Measurements from ENCODE around the gene DLL4. TPM values are rescaled to one million over a fixed set of nuclear protein-coding genes. Genes with fewer than 3 reads are reported as not detected.

Gene DLL4
- total RNA-seq = 11.5 TPM
- long read RNA-seq, transcript DLL4-204 (11 exons, 3,433 nt) = major isoform, 6 of 18 reads
- long read RNA-seq, partial matches to known transcripts = 9 of 18 reads
- long read RNA-seq, other reads (novel, unspliced or antisense) = 3 of 18 reads

GRCh38 chr15:40928821-40929659 is at the start of gene DLL4:
DLL4 (plus strand) TSS chr15:40929340; CDS start chr15:40929669, 329 bp downstream.
- intact Hi-C loops (cut with DNase I) = loop anchor here (1.0 to 2.0 kb wide), 2 partner anchors 11 to 22 kb away; no protein-coding TSS in a partner anchor
- DNase-seq (ENCODE audit: low spot score) = peak; percentile 84

GRCh38 chr15:40879609-40880008 is 49.5 kb upstream of the DLL4 start:
- intact Hi-C loops (cut with DNase I) = no loop called here
- DNase-seq (ENCODE audit: low spot score) = no peak

GRCh38 chr15:40881351-40881750 is 47.8 kb upstream of the DLL4 start:
- DNase-seq (ENCODE audit: low spot score) = no peak
- intact Hi-C loops (cut with DNase I) = no loop called here

- DNase-seq (ENCODE audit: low spot score) = no peak
- intact Hi-C loops (cut with DNase I) = no loop called here
Observed at GRCh38 chr15:40886586-40886985, 42.6 kb upstream of the DLL4 start.

GRCh38 chr15:40889112-40889511 is 40.0 kb upstream of the DLL4 start:
- intact Hi-C loops (cut with DNase I) = no loop called here
- no peak for DNase-seq (ENCODE audit: low spot score)

GRCh38 chr15:40891138-40891537 is 38.0 kb upstream of the DLL4 start:
- DNase-seq (ENCODE audit: low spot score) = no peak
- intact Hi-C loops (cut with DNase I) = loop anchor here (1.0 to 10.0 kb wide), 4 partner anchors 33 to 299 kb away; partner anchors contain the start of genes KNL1 and RMDN3

GRCh38 chr15:40891810-40892446 is 37.2 kb upstream of the DLL4 start:
- intact Hi-C loops (cut with DNase I) = loop anchor here (1.0 to 10.0 kb wide), 5 partner anchors 34 to 300 kb away; partner anchors contain the start of genes KNL1 and RMDN3
- DNase-seq (ENCODE audit: low spot score) = no peak

- intact Hi-C loops (cut with DNase I) = loop anchor here (2.0 to 10.0 kb wide), 4 partner anchors 138 to 300 kb away; partner anchors contain the start of genes KNL1 and RMDN3
- DNase-seq (ENCODE audit: low spot score) = no peak
Observed at GRCh38 chr15:40892447-40893012, 36.6 kb upstream of the DLL4 start.

- no peak for DNase-seq (ENCODE audit: low spot score)
Observed at GRCh38 chr15:40893019-40893670, 36.0 kb upstream of the DLL4 start.

GRCh38 chr15:40893733-40894680 is 35.1 kb upstream of the DLL4 start, which contains the start of gene VPS18:
VPS18 (plus strand) TSS chr15:40894450; CDS start chr15:40894769, 319 bp downstream.
- intact Hi-C loops (cut with DNase I) = loop anchor here (1.0 to 10.0 kb wide), 5 partner anchors 87 to 302 kb away; partner anchors contain the start of genes DNAJC17, KNL1, RMDN3 and ZFYVE19
- DNase-seq (ENCODE audit: low spot score) = peak; percentile 100

More at GRCh38 chr15:40893019-40893670, 36.0 kb upstream of the DLL4 start:
- intact Hi-C loops (cut with DNase I) = loop anchor here (2.0 to 10.0 kb wide), 4 partner anchors 138 to 301 kb away; partner anchors contain the start of genes KNL1 and RMDN3

- intact Hi-C loops (cut with DNase I) = loop anchor here (1.0 to 10.0 kb wide), 4 partner anchors 88 to 303 kb away; partner anchors contain the start of genes DNAJC17, KNL1, RMDN3 and ZFYVE19
Observed at GRCh38 chr15:40894681-40895448, 34.3 kb upstream of the DLL4 start.

GRCh38 chr15:40899536-40900207 is 29.5 kb upstream of the DLL4 start:
- intact Hi-C loops (cut with DNase I) = loop anchor here (10.0 kb wide), 1 partner anchor 145 kb away; the partner anchor contains the start of gene RMDN3

More at GRCh38 chr15:40894681-40895448, 34.3 kb upstream of the DLL4 start:
- DNase-seq (ENCODE audit: low spot score) = no peak

GRCh38 chr15:40900256-40901052 is 28.7 kb upstream of the DLL4 start:
- DNase-seq (ENCODE audit: low spot score) = no peak

More at GRCh38 chr15:40899536-40900207, 29.5 kb upstream of the DLL4 start:
- no peak for DNase-seq (ENCODE audit: low spot score)

GRCh38 chr15:40901053-40901443 is 28.1 kb upstream of the DLL4 start:
- intact Hi-C loops (cut with DNase I) = no loop called here
- DNase-seq (ENCODE audit: low spot score) = no peak

More at GRCh38 chr15:40900256-40901052, 28.7 kb upstream of the DLL4 start:
- intact Hi-C loops (cut with DNase I) = no loop called here

All from cardiac septum (tissue), 1 donor.